Body of pancreas (tissue), 4 donors: Measurements from ENCODE around the gene SOX13. TPM values are rescaled to one million over a fixed set of nuclear protein-coding genes. Genes with fewer than 3 reads are reported as not detected.

ENCODE experiments used
- ATAC-seq: fragments of 150-250 bp; one replicate; pipeline ENCODE4 v1.9.1; 2016
- DNase-seq, 4 donors: peaks; one replicate each; pipeline ENCODE4 v3.0.0-alpha.2; 2019
- H3K27ac ChIP-seq, 4 donors: fragments of 200-600 bp; sonication (generic); 1 replicate in 3 of 4; 2 replicates in 1 of 4; pipeline versions ENCODE4 v1.5.1 to v1.6.1; 2016 to 2019; ENCODE audit warnings: mild to moderate bottlenecking in 1 of 4, mixed read lengths in 1 of 4, moderate library complexity in 1 of 4
- H3K27me3 ChIP-seq, 2 donors: fragments of 200-600 bp; sonication (generic); one replicate each; pipeline ENCODE4 v1.6.0; 2016; ENCODE audit warnings: mild to moderate bottlenecking in 1 of 2
- H3K36me3 ChIP-seq, 2 donors: fragments of 200-600 bp; sonication (generic); replicated peaks in 1 of 2; 2 replicates each; pipeline ENCODE4 v1.5.1; 2016; ENCODE audit warnings: low read depth in 2 of 2; ENCODE audit not compliant: insufficient read depth in 1 of 2
- H3K4me1 ChIP-seq: fragments of 200-600 bp; sonication (generic); one replicate; pipeline ENCODE4 v1.6.0; 2016
- H3K4me3 ChIP-seq, 2 donors: fragments of 200-600 bp; sonication (generic); 1 replicate in 1 of 2; 2 replicates in 1 of 2; pipeline ENCODE4 v1.5.1; 2016 to 2019
- H3K9me3 ChIP-seq, 3 donors: fragments of 200-600 bp; sonication (generic); 1 replicate in 2 of 3; 2 replicates in 1 of 3; pipeline ENCODE4 v1.5.1; 2016
- POLR2A ChIP-seq, 3 donors: fragments of 450-650 bp; IDR thresholded peaks; one replicate each; pipeline ENCODE4 v1.6.1; 2016; ENCODE audit warnings: antibody characterized with exemption in 3 of 3, mild to moderate bottlenecking in 2 of 3
- WGBS, 2 donors: methylation state at CpG; one replicate each; pipeline ENCODE4 v1.1.5; 2017; 5-methylcytosine and 5-hydroxymethylcytosine counted together
- intact Hi-C: fragments of 100-400 bp; cut with DNase I; formaldehyde crosslinking; loops from one replicate; pipeline ENCODE4 v1.15.1; 2023
- total RNA-seq, 2 donors: library from RNA; depleted of rRNA; stranded (reverse); fragments of >200 nt; gene quantifications; one replicate each; pipeline ENCODE4 v1.1.0, GENCODE V29; 2016
- TF ChIP-seq, protein P1 (sequence below), 7 experiments: fragments of 450-650 bp in 4 of 7; fragments of 200-600 bp in 3 of 7; sonication (generic) in 3 of 7; IDR thresholded peaks; one replicate each; pipeline ENCODE4 v1.5.1; 2016 to 2019; ENCODE audit warnings: antibody characterized with exemption in 7 of 7

The SOX13 gene
- total RNA-seq, 2 donors from 2014 or later = 29.6 to 37.2 TPM

DNA sequence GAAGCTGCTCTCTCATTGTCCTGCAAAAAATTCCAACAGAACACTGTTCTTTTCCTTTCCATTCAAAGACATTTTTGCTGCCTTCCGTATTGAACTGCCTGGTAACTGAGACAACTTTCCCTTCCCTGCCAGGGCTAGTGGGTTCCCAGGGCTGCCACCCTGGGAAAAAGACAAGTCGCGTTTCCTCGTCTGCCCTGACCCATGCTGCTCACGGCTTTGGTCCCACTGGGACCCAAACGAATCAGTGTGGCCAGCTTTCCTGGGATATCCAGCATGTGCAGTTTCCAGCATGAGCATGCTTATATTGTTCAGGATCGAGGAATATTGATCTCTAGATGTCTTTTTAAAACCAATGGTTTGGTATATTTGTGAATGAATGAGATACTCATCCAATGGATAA, 18.2 kb downstream of the SOX13 start:
- DNase-seq (no peak), ATAC-seq (no peak)
- intact Hi-C loops = no loop called here
- TF ChIP-seq POLR2A (IDR thresholded peaks at IDR 0.05) = no peak
- TF ChIP-seq, protein P1, sequence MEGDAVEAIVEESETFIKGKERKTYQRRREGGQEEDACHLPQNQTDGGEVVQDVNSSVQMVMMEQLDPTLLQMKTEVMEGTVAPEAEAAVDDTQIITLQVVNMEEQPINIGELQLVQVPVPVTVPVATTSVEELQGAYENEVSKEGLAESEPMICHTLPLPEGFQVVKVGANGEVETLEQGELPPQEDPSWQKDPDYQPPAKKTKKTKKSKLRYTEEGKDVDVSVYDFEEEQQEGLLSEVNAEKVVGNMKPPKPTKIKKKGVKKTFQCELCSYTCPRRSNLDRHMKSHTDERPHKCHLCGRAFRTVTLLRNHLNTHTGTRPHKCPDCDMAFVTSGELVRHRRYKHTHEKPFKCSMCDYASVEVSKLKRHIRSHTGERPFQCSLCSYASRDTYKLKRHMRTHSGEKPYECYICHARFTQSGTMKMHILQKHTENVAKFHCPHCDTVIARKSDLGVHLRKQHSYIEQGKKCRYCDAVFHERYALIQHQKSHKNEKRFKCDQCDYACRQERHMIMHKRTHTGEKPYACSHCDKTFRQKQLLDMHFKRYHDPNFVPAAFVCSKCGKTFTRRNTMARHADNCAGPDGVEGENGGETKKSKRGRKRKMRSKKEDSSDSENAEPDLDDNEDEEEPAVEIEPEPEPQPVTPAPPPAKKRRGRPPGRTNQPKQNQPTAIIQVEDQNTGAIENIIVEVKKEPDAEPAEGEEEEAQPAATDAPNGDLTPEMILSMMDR (IDR thresholded peaks at IDR 0.05) = no peak
- Histone ChIP-seq H3K27me3 (no peaks in the 10 kb centered on the region), H3K9me3 (no peaks in the 10 kb centered on the region), H3K27ac (peak overlapping the region in 3 of 4 donors; percentile 0 to 77 (median 22)), H3K4me3 (no peak overlapping the region), H3K36me3 (no peaks in the 10 kb centered on the region), H3K4me1 (peaks cover 84% of the 10 kb centered on the region)
- 53 to 54% methylated on average over 7 of the region's 7 CpGs for WGBS, 2 donors

DNA sequence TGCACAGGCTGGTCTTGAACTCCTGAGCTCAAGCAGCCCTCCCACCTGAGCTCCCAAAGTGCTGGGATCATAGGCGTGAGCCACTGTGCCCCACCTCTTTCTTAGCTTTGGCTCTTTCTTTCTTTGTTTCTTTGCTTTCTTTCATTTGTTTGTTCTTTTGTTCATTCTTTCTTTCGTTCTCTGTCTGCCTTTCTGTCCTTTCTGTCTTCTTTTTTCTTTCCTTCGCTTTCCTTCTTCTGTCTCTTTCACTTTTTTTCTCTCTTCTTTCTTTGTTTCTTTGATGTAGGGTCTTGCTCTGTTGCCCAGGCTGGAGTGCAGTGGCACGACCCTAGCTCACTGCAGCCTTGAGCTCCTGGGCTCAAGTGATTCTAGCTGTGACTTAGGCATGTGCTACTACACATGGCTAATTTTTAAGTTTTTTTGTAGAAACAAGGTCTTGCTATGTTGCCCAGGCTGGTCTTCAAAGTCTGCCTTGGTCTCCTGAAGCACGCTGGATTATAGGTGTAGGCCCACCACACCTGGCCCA, 18.9 kb downstream of the SOX13 start:
- Histone ChIP-seq H3K4me3 (no peak overlapping the region), H3K36me3 (no peaks in the 10 kb centered on the region), H3K27me3 (no peaks in the 10 kb centered on the region), H3K4me1 (peaks cover 76% of the 10 kb centered on the region), H3K9me3 (no peaks in the 10 kb centered on the region), H3K27ac (peak overlapping the region in 3 of 4 donors; percentile 77 to 82 (median 78))
- DNase-seq = no peak
- intact Hi-C loops = no loop called here
- 90 to 93% methylated on average over 5 of the region's 5 CpGs for WGBS, 2 donors
- no peak for ATAC-seq
- TF ChIP-seq POLR2A (IDR thresholded peaks at IDR 0.05) = no peak
- TF ChIP-seq, protein P1 (IDR thresholded peaks at IDR 0.05) = no peak

DNA sequence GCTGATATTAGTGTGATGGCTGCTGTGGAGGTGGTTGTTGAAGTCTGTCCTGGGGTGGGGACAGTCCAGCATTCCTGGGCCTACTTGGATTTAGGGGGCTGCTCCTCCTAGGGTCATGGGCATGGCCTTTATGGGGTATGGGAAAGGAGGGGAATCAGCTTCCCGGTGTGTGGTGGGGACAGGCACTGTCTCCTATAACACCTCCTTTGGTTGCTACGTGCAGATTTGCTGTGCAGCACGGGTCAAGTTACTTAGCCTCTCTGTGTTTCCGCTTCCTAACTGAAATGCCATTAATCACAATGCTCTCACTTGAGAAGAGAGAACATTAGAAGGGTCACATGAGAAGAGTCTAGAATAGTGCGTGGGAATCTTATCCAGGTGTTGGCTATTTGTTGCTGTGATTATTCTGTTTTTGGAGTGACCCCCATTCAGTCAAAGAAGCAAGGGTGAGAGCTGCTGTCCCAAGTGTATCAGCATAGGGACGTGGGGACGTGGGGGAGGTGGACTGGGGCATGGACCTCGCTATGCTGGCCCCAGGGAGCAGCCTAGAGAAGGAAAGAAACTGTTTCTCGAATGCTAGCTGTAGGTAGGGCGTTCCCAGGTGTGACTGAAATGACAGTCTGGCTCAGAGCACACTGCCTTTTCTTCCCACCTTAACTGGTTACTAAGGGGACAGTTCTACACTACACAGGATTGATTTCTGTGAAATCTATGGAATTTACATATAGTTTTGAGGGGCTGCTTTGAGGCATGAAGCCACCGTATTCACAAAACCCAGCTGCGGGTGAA, 19.9 kb downstream of the SOX13 start:
- Histone ChIP-seq H3K4me3 (no peak overlapping the region), H3K9me3 (no peaks in the 10 kb centered on the region), H3K27me3 (no peaks in the 10 kb centered on the region), H3K36me3 (no peaks in the 10 kb centered on the region), H3K4me1 (peaks cover 67% of the 10 kb centered on the region), H3K27ac (peak overlapping the region; percentile 75 to 82 (median 78))
- WGBS, 2 donors = 14 to 23% methylated on average over 12 of the region's 12 CpGs
- DNase-seq = peak in 2 of 4 donors; percentile 41 to 46
- TF ChIP-seq POLR2A (IDR thresholded peaks at IDR 0.05) = no peak
- TF ChIP-seq, protein P1 (IDR thresholded peaks at IDR 0.05) = no peak
- intact Hi-C loops = no loop called here
- peak; percentile 66 for ATAC-seq

DNA sequence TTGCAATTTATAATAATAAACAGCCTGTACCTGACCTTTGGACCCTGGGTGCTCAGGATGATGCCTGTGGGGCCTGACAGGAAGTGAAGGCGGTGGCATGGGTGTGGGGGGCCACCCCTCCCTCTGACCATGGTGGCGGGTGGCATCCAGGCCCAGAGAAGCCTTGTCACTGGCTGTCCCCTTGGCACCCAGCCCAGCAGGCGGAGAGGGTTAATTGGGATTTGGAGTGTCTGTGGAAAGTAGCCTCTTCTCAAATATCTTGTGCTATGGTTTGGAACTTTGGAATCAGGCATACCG, 20.5 kb downstream of the SOX13 start:
- ATAC-seq (peak; percentile 80), DNase-seq (peak; percentile 69 to 82 (median 82))
- Histone ChIP-seq H3K27ac (peak overlapping the region; percentile 75 to 82 (median 78)), H3K4me3 (no peak overlapping the region), H3K27me3 (no peaks in the 10 kb centered on the region), H3K4me1 (peaks cover 61% of the 10 kb centered on the region), H3K36me3 (no peaks in the 10 kb centered on the region), H3K9me3 (no peaks in the 10 kb centered on the region)
- TF ChIP-seq, protein P1 (IDR thresholded peaks at IDR 0.05) = no peak
- no peak for TF ChIP-seq POLR2A (IDR thresholded peaks at IDR 0.05)
- intact Hi-C loops = no loop called here
- WGBS, 2 donors = 33 to 37% methylated on average over 3 to 4 of the region's 4 CpGs
